ENCODE data around the gene TTC39C. TPM values are rescaled to one million over a fixed set of nuclear protein-coding genes. Genes with fewer than 3 reads are reported as not detected.
A peak's percentile ranks its signal among the peaks of the same experiment; 100 is the strongest.

Gene TTC39C
- total and polyA plus RNA-seq, 12 donors: 3.5 to 8.1 (median 5.2) TPM

GRCh38 chr18:23968638-23969604, 45.6 kb upstream of the TTC39C start:
- ATAC-seq: no peak

GRCh38 chr18:23969664-23970063, 44.9 kb upstream of the TTC39C start:
- Histone ChIP-seq H3K27ac (no peak overlapping the region), H3K27me3 (no peaks in the 10 kb centered on the region), H3K36me3 (no peaks in the 10 kb centered on the region), H3K4me1 (peaks cover 0 to 17% (median 0%) of the 10 kb centered on the region in 9 donors), H3K9me3 (peaks cover 0 to 5% (median 0%) of the 10 kb centered on the region in 11 donors), H3K4me3 (no peak overlapping the region)
- no peak for DNase-seq
- no peak for TF ChIP-seq CTCF (IDR thresholded peaks at IDR 0.05)
- intact Hi-C loops (cut with DNase I): loop anchor here in 2 of 10 donors (5.0 to 10.0 kb wide), 2 partner anchors 145 to 148 kb away; no protein-coding TSS in a partner anchor
- WGBS, 2 donors: 94 to 95% methylated on average over 6 of the region's 6 CpGs
- ATAC-seq: no peak

More at GRCh38 chr18:23968638-23969604, 45.6 kb upstream of the TTC39C start:
- no peak for DNase-seq
- Histone ChIP-seq H3K4me1 (peaks cover 0 to 17% (median 0%) of the 10 kb centered on the region in 9 donors), H3K27me3 (no peaks in the 10 kb centered on the region), H3K27ac (no peak overlapping the region), H3K4me3 (no peak overlapping the region), H3K36me3 (no peaks in the 10 kb centered on the region), H3K9me3 (no peaks in the 10 kb centered on the region)
- no peak for TF ChIP-seq CTCF (IDR thresholded peaks at IDR 0.05)
- intact Hi-C loops (cut with DNase I): loop anchor here in 2 of 10 donors (5.0 to 10.0 kb wide), 2 partner anchors 146 to 148 kb away; no protein-coding TSS in a partner anchor
- 97 to 99% methylated on average over 4 of the region's 4 CpGs for WGBS, 2 donors

- 77 to 85% methylated on average over 7 of the region's 7 CpGs for WGBS, 2 donors
- ATAC-seq (peak in 1 of 8 donors; percentile 29), DNase-seq (no peak)
- no peaks in the 10 kb centered on the region for H3K27me3 ChIP-seq
- TF ChIP-seq CTCF (IDR thresholded peaks at IDR 0.05): no peak
- no peak overlapping the region for H3K4me3 ChIP-seq
- no peak overlapping the region for H3K27ac ChIP-seq
- intact Hi-C loops (cut with DNase I): no loop called here
- peaks cover 0 to 8% (median 0%) of the 10 kb centered on the region in 11 donors for H3K9me3 ChIP-seq
- no peaks in the 10 kb centered on the region for H3K36me3 ChIP-seq
- H3K4me1 ChIP-seq: peaks cover 0 to 17% (median 0%) of the 10 kb centered on the region in 9 donors
Measured at GRCh38 chr18:23970161-23971096, 44.1 kb upstream of the TTC39C start.

GRCh38 chr18:23971097-23971440, 43.5 kb upstream of the TTC39C start:
- Histone ChIP-seq H3K4me1 (peaks cover 0 to 17% (median 0%) of the 10 kb centered on the region in 9 donors), H3K9me3 (peaks cover 0 to 8% (median 0%) of the 10 kb centered on the region in 11 donors), H3K27me3 (no peaks in the 10 kb centered on the region), H3K4me3 (no peak overlapping the region), H3K27ac (no peak overlapping the region), H3K36me3 (no peaks in the 10 kb centered on the region)
- no peak for TF ChIP-seq CTCF (IDR thresholded peaks at IDR 0.05)
- ATAC-seq: no peak
- intact Hi-C loops (cut with DNase I): no loop called here
- 88 to 91% methylated on average over 5 of the region's 5 CpGs for WGBS, 2 donors
- DNase-seq: no peak

Measured in heart right ventricle (tissue), 16 donors.